ENCODE measurements around the gene DMRTC2.

DNA sequence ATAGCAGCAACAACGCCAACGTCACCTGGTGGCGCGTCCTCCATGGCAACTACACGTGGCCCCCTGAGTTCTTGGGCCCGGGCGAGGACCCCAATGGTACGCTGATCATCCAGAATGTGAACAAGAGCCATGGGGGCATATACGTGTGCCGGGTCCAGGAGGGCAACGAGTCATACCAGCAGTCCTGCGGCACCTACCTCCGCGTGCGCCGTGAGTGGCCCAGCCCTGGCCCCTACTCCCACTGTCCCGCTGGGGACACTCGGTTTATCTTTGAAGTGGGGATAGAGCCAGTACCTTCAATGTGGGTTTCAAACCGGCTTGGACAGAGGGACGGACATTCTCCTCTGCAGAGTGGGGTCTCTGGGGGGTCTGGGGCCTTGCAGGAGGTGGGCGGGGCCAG lies 34.2 kb downstream of the DMRTC2 start:
- no peak for TF ChIP-seq POLR2A (IDR thresholded peaks at IDR 0.05)
- TF ChIP-seq, protein P1, sequence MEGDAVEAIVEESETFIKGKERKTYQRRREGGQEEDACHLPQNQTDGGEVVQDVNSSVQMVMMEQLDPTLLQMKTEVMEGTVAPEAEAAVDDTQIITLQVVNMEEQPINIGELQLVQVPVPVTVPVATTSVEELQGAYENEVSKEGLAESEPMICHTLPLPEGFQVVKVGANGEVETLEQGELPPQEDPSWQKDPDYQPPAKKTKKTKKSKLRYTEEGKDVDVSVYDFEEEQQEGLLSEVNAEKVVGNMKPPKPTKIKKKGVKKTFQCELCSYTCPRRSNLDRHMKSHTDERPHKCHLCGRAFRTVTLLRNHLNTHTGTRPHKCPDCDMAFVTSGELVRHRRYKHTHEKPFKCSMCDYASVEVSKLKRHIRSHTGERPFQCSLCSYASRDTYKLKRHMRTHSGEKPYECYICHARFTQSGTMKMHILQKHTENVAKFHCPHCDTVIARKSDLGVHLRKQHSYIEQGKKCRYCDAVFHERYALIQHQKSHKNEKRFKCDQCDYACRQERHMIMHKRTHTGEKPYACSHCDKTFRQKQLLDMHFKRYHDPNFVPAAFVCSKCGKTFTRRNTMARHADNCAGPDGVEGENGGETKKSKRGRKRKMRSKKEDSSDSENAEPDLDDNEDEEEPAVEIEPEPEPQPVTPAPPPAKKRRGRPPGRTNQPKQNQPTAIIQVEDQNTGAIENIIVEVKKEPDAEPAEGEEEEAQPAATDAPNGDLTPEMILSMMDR (IDR thresholded peaks at IDR 0.05 in 4 of 5, conservative IDR thresholded peaks at IDR 0.05 in 1 of 5), result no peak
